Measurements from ENCODE around the gene FBXL17.

DNA sequence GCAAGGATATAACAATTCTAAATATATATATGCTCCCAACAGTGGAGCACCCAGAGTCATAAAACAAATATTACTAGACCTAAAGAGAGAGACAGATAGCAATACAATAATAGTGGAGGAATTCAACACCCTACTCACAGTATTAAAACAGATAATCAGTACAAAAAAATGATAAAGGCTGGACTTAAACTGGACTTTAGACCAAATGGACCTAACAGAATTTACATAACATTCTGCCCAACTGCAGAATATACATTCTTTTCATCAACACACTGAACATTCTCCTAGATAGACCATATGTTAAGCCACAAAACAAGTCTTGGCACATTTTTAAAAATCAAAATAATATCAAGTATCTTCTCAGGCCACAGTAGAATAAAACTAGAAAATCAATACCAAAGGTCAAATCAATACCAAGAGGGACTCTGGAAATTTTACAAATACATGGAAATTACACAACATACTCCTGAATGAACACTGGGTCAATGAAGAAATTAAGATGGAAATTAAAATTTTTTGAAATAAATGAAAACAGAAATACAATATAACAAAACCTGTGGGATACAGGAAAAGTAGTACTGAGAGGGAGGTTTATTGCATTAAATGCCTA, 100.8 kb downstream of the FBXL17 start:
- no peak for TF ChIP-seq POLR2A (IDR thresholded peaks at IDR 0.05)
- TF ChIP-seq, protein P1, sequence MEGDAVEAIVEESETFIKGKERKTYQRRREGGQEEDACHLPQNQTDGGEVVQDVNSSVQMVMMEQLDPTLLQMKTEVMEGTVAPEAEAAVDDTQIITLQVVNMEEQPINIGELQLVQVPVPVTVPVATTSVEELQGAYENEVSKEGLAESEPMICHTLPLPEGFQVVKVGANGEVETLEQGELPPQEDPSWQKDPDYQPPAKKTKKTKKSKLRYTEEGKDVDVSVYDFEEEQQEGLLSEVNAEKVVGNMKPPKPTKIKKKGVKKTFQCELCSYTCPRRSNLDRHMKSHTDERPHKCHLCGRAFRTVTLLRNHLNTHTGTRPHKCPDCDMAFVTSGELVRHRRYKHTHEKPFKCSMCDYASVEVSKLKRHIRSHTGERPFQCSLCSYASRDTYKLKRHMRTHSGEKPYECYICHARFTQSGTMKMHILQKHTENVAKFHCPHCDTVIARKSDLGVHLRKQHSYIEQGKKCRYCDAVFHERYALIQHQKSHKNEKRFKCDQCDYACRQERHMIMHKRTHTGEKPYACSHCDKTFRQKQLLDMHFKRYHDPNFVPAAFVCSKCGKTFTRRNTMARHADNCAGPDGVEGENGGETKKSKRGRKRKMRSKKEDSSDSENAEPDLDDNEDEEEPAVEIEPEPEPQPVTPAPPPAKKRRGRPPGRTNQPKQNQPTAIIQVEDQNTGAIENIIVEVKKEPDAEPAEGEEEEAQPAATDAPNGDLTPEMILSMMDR (IDR thresholded peaks at IDR 0.05): no peak
